Measurements from ENCODE around the gene ECSCR.

ECSCR gene

GRCh38 chr5:139475865-139476617 is 13.5 kb upstream of the ECSCR start:
- peaks cover 0 to 70% (median 30%) of the 10 kb centered on the region in 11 experiments; a peak in 17 of 22 replicates for H3K36me3 ChIP-seq
- no peaks in the 10 kb centered on the region for H3K27me3 ChIP-seq
- H4K20me1 ChIP-seq, result peaks cover 0 to 63% (median 0%) of the 10 kb centered on the region in 11 experiments; a peak in 7 of 22 replicates
- peaks cover 88 to 100% (median 100%) of the 10 kb centered on the region in 10 experiments for H3K4me1 ChIP-seq
- H3K27ac ChIP-seq, result peak overlapping the region in 9 of 11 experiments; percentile 46 to 92 (median 84); a peak in 18 of 22 replicates
- peak overlapping the region in 9 of 11 experiments; percentile 52 to 95 (median 66); a peak in 17 of 22 replicates for H3K9ac ChIP-seq
- H3K4me3 ChIP-seq, result peak overlapping the region in 7 of 10 experiments; percentile 27 to 57 (median 47); a peak in 14 of 20 replicates
- H3K4me2 ChIP-seq, result peak overlapping the region; percentile 77 to 100 (median 95)
- H3K9me3 ChIP-seq (replicated peaks in 1 of 11), result no peaks in the 10 kb centered on the region
- TF ChIP-seq Cebpa-rat (IDR thresholded peaks at IDR 0.05), result no peak

GRCh38 chr5:139474890-139475791 is 12.6 kb upstream of the ECSCR start:
- Histone ChIP-seq H3K36me3 (peaks cover 0 to 61% (median 29%) of the 10 kb centered on the region in 11 experiments; a peak in 17 of 22 replicates), H3K4me1 (peaks cover 86 to 100% (median 100%) of the 10 kb centered on the region in 10 experiments), H3K4me2 (peak overlapping the region; percentile 77 to 100 (median 95)), H3K4me3 (peak overlapping the region in 8 of 10 experiments; percentile 21 to 57 (median 44); a peak in 14 of 20 replicates), H3K9ac (peak overlapping the region in 9 of 11 experiments; percentile 52 to 95 (median 68); a peak in 17 of 22 replicates), H4K20me1 (peaks cover 0 to 54% (median 0%) of the 10 kb centered on the region in 11 experiments; a peak in 7 of 22 replicates), H3K27ac (peak overlapping the region in 9 of 11 experiments; percentile 46 to 92 (median 84); a peak in 18 of 22 replicates), H3K27me3 (no peaks in the 10 kb centered on the region), H3K9me3 (replicated peaks in 1 of 11) (no peaks in the 10 kb centered on the region)
- TF ChIP-seq Cebpa-rat (IDR thresholded peaks at IDR 0.05), result peak; percentile 59 to 99 (median 98)

- peak overlapping the region in 2 of 10 experiments; percentile 42 to 53; a peak in 4 of 20 replicates for H3K4me3 ChIP-seq
- peak overlapping the region in 9 of 11 experiments; percentile 26 to 95 (median 68); a peak in 13 of 22 replicates for H3K9ac ChIP-seq
- H3K4me2 ChIP-seq, result peak overlapping the region; percentile 77 to 100 (median 95)
Observed at GRCh38 chr5:139473565-139473964, 11.0 kb upstream of the ECSCR start.

GRCh38 chr5:139473105-139473504 is 10.6 kb upstream of the ECSCR start:
- Histone ChIP-seq H3K9ac (peak overlapping the region in 9 of 11 experiments; percentile 26 to 95 (median 68); a peak in 13 of 22 replicates), H3K9me3 (replicated peaks in 1 of 11) (no peaks in the 10 kb centered on the region), H3K4me2 (peak overlapping the region; percentile 77 to 100 (median 95)), H3K4me1 (peaks cover 80 to 100% (median 100%) of the 10 kb centered on the region in 10 experiments), H3K27me3 (no peaks in the 10 kb centered on the region), H4K20me1 (peaks cover 0 to 34% (median 0%) of the 10 kb centered on the region in 11 experiments; a peak in 7 of 22 replicates), H3K27ac (peak overlapping the region in 9 of 11 experiments; percentile 46 to 92 (median 84); a peak in 18 of 22 replicates), H3K36me3 (peaks cover 0 to 41% (median 22%) of the 10 kb centered on the region in 11 experiments; a peak in 17 of 22 replicates), H3K4me3 (no peak overlapping the region)
- no peak for TF ChIP-seq Cebpa-rat (IDR thresholded peaks at IDR 0.05)

More at GRCh38 chr5:139473565-139473964, 11.0 kb upstream of the ECSCR start:
- Histone ChIP-seq H3K9me3 (replicated peaks in 1 of 11) (no peaks in the 10 kb centered on the region), H3K36me3 (peaks cover 0 to 46% (median 26%) of the 10 kb centered on the region in 11 experiments; a peak in 17 of 22 replicates), H3K27me3 (no peaks in the 10 kb centered on the region), H3K27ac (peak overlapping the region in 9 of 11 experiments; percentile 46 to 92 (median 84); a peak in 17 of 22 replicates), H3K4me1 (peaks cover 80 to 100% (median 100%) of the 10 kb centered on the region in 10 experiments), H4K20me1 (peaks cover 0 to 38% (median 0%) of the 10 kb centered on the region in 11 experiments; a peak in 7 of 22 replicates)
- TF ChIP-seq Cebpa-rat (IDR thresholded peaks at IDR 0.05), result no peak

- peak overlapping the region in 9 of 11 experiments; percentile 46 to 92 (median 84); a peak in 18 of 22 replicates for H3K27ac ChIP-seq
- no peaks in the 10 kb centered on the region for H3K27me3 ChIP-seq
- H3K36me3 ChIP-seq, result peaks cover 0 to 35% (median 16%) of the 10 kb centered on the region in 11 experiments; a peak in 17 of 22 replicates
- TF ChIP-seq Cebpa-rat (IDR thresholded peaks at IDR 0.05), result no peak
- peak overlapping the region; percentile 82 to 100 (median 95) for H3K4me2 ChIP-seq
- peak overlapping the region in 9 of 11 experiments; percentile 13 to 95 (median 68); a peak in 13 of 22 replicates for H3K9ac ChIP-seq
- no peaks in the 10 kb centered on the region for H3K9me3 ChIP-seq (replicated peaks in 1 of 11)
- H3K4me1 ChIP-seq, result peaks cover 77 to 100% (median 95%) of the 10 kb centered on the region in 10 experiments
- no peak overlapping the region for H3K4me3 ChIP-seq
- H4K20me1 ChIP-seq, result peaks cover 0 to 28% (median 0%) of the 10 kb centered on the region in 11 experiments; a peak in 6 of 22 replicates
Observed at GRCh38 chr5:139472386-139473030, 10.0 kb upstream of the ECSCR start.

GRCh38 chr5:139470821-139471300 is 8.3 kb upstream of the ECSCR start, which contains the start of gene SMIM33:
Gene SMIM33, plus strand, starts transcription at chr5:139471004. Its CDS starts 118 bp downstream, at chr5:139471122.
- no peaks in the 10 kb centered on the region for H3K27me3 ChIP-seq
- peaks cover 0 to 11% (median 0%) of the 10 kb centered on the region in 11 experiments; a peak in 3 of 22 replicates for H4K20me1 ChIP-seq
- H3K4me1 ChIP-seq, result peaks cover 69 to 89% (median 79%) of the 10 kb centered on the region in 10 experiments
- H3K36me3 ChIP-seq, result peaks cover 0 to 19% (median 4%) of the 10 kb centered on the region in 11 experiments; a peak in 14 of 22 replicates
- no peaks in the 10 kb centered on the region for H3K9me3 ChIP-seq (replicated peaks in 1 of 11)
- H3K4me3 ChIP-seq, result peak within 1 kb of the TSS in 6 of 10 experiments; percentile 9 to 57 (median 36); a peak in 7 of 20 replicates
- H3K4me2 ChIP-seq, result peak within 1 kb of the TSS; percentile 82 to 100 (median 95)
- peak within 1 kb of the TSS in 9 of 11 experiments; percentile 55 to 92 (median 84); a peak in 18 of 22 replicates for H3K27ac ChIP-seq
- TF ChIP-seq Cebpa-rat (IDR thresholded peaks at IDR 0.05), result no peak
- peak within 1 kb of the TSS in 9 of 11 experiments; percentile 34 to 77 (median 67); a peak in 17 of 22 replicates for H3K9ac ChIP-seq

GRCh38 chr5:139468421-139468931 is 5.9 kb upstream of the ECSCR start:
- H3K4me3 ChIP-seq, result no peak overlapping the region
- peak in 3 of 11 experiments; percentile 24 to 62 (median 38); a peak in 1 of 22 replicates for TF ChIP-seq Cebpa-rat (IDR thresholded peaks at IDR 0.05)
- H3K27me3 ChIP-seq, result no peaks in the 10 kb centered on the region
- H3K36me3 ChIP-seq, result no peaks in the 10 kb centered on the region
- H3K9me3 ChIP-seq (replicated peaks in 1 of 11), result no peaks in the 10 kb centered on the region
- H3K27ac ChIP-seq, result peak overlapping the region in 9 of 11 experiments; percentile 12 to 66 (median 44); a peak in 13 of 22 replicates
- H3K4me2 ChIP-seq, result peak overlapping the region; percentile 29 to 100 (median 93); a peak in 21 of 22 replicates
- H4K20me1 ChIP-seq, result no peaks in the 10 kb centered on the region
- peak overlapping the region in 6 of 11 experiments; percentile 2 to 53 (median 38); a peak in 10 of 22 replicates for H3K9ac ChIP-seq
- peaks cover 45 to 65% (median 55%) of the 10 kb centered on the region in 10 experiments for H3K4me1 ChIP-seq
